ENCODE results near the gene SHC4.
"Not testable (repeated sequence)": the region's sequence is repeated elsewhere in the genome, so short reads cannot be mapped to it uniquely, and the experiment has no call there.

Gene SHC4

GRCh38 chr15:48859426-48859825 lies 104.3 kb downstream of the SHC4 start:
- DNase-seq: no peak
- intact Hi-C loops (cut with DNase I): no loop called here

DNA sequence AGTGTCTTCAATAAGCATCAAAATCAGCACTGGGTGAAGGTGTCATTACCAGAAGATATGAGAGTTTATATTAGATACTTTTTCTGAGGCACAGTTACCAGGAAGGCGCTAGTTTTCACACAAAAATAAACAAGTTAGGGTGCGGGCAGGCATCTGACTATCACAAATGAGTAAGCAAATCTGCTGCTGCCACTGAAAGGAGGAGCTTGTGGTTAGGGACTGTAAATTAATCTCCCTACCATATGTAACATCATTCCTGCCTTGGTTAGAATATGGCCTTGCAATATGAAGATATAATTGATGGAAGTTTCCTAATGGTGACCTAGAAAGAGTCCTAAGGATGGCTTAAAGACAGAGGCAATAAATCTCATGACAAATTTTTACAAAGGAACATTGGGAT lies 105.3 kb downstream of the SHC4 start:
- intact Hi-C loops (cut with DNase I): no loop called here
- no peak for DNase-seq

DNA sequence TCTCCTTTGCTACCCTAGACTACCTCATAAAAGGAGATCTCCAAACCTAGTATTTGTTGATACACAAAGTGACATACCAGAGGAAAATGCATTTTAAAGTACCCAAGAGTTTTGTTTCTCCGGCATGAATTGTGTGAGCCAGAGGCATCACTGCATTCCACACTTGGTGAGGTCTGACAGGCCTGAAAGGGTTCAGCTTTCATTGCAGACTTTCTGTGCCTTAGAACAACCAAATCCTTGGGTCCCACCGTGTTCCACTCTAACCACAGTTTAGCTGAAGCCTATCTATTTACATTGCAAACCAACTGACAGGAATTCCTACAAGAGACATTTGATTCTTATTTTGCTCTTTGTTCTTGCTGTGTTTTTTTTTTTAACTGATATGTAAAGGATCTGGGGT lies 106.8 kb downstream of the SHC4 start:
- intact Hi-C loops (cut with DNase I): no loop called here

DNA sequence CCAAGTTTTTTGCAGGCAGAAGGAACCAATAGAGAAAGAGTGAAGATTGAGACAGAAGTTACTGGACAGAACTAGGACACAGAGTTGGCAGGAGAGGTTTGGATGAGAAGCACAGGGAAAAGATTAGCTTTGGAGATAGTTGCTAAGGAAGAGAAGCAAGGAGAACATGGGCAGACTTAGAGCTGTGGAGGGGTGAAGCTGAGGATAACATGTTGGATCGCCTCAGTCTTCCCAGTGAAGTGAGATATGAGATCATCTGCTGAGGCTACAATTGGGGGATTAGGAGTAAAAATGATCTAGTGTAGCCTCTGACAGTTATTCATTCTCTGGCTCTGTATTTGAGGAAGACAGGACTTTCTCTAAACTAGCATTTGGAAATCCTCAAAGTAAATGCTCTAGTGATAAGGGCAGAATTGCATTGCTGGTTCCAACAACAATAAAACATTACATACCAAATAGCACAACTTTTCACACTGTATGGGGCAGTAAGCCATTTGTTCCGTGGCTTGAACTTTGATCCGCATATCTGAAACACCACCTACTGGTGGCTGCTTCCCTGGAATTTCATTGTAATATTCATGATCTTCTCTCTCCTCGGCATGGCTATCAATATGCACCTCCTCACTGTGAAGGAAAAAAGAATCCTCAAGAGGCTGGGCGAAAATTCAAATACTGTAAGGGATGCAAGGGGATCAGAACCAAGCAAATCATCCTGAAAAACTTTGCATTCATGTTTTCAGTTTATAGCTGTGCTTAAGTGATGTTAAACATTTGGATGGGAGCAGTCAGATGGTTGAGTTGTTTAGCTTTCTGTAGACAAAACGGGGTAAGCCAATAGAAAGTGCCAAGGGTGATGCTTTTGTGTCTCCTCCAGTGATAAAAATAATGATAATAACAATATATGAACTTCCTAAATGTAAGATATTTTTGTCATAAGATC lies 107.9 kb downstream of the SHC4 start:
- no peak for DNase-seq
- intact Hi-C loops (cut with DNase I): no loop called here

More for the DNA sequence above, 106.8 kb downstream of the SHC4 start:
- DNase-seq: no peak

GRCh38 chr15:48854434-48854833 lies 109.3 kb downstream of the SHC4 start:
- intact Hi-C loops (cut with DNase I); DNase-seq: not testable (repeated sequence)

DNA sequence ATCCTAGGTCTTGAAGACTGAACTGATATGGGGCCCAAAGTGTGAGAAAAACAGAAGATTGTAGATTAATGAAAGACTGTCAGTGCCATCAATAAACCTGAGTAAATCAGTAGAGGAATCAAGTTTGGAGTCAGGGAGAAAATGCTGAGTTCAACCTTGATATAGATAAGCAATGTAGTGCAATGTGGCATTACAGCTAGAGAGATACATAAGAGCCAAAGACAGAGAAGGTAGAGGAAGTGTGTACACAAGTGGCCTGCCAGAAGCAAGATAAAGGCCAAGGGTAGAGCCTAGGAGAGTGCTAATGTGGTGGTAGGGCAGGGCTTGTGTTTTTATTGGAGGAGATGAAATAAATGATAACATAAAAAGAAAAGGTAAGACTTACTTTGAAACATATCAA lies 111.8 kb downstream of the SHC4 start:
- intact Hi-C loops (cut with DNase I): no loop called here
- DNase-seq: no peak

GRCh38 chr15:48850648-48851047 lies 113.1 kb downstream of the SHC4 start:
- DNase-seq: no peak
- intact Hi-C loops (cut with DNase I): no loop called here

GRCh38 chr15:48845123-48845522 lies 118.6 kb downstream of the SHC4 start:
- no peak for DNase-seq
- intact Hi-C loops (cut with DNase I): no loop called here

DNA sequence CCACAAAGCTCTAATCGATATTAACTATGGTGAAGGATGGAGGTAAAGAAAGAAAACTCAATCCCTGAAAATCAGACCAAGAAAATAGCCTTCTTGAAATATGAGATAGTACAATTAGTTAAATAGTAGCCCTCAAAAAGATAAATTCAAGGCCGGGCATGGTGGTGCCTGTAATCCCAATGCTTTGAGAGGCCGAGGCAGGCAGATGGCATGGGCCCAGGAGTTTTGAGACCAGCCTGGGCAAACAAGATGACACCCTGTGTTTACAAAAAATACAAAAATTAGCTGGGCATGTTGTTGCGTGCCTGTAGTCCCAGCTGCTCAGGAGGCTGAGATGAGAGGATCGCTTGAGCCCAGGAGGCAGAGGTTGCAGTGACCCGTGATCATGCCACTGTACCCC lies 121.2 kb downstream of the SHC4 start:
- DNase-seq: no peak
- intact Hi-C loops (cut with DNase I): no loop called here

GRCh38 chr15:48834756-48835155 lies 129.0 kb downstream of the SHC4 start:
- intact Hi-C loops (cut with DNase I): no loop called here
- no peak for DNase-seq

DNA sequence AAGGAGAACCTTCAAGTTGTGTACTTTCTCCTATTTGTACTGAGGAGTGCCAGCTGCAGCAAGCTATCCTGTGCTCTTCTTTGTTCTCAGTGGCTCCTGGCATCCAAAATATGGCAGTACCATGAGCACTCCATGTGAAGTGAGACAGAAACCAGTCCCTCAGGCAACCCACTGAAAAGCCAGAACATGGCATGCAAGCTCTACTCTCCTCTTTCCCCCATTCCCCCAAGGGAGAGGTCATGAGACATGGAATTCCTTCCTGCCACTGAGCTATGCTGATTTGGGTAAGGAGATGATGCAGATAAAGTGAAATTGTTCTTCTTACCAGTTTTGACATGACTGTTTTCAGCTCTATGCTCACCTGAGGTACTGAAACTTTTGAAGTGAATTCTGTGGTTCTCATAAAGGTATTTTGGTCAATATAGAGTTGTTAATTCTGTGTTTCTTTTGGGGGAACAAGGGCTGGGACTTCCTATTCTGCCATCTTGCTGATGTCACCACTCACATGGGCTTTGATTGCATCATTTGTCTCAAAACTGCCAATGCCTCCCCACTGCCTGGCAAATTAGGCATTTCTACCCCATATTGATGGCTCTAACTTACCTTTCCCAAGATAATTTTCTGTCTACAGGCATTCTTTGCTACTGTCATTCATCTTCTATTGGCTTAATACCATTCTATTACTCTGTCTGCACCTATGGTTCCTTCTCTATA lies 130.0 kb downstream of the SHC4 start:
- DNase-seq: no peak
- intact Hi-C loops (cut with DNase I): no loop called here

- DNase-seq: no peak
- intact Hi-C loops (cut with DNase I): no loop called here
Observed at GRCh38 chr15:48832648-48833047, 131.1 kb downstream of the SHC4 start.

- intact Hi-C loops (cut with DNase I): no loop called here
- no peak for DNase-seq
Observed at GRCh38 chr15:48828906-48829305, 134.8 kb downstream of the SHC4 start.

GRCh38 chr15:48828471-48828870 lies 135.2 kb downstream of the SHC4 start:
- intact Hi-C loops (cut with DNase I): no loop called here
- DNase-seq: no peak

DNA sequence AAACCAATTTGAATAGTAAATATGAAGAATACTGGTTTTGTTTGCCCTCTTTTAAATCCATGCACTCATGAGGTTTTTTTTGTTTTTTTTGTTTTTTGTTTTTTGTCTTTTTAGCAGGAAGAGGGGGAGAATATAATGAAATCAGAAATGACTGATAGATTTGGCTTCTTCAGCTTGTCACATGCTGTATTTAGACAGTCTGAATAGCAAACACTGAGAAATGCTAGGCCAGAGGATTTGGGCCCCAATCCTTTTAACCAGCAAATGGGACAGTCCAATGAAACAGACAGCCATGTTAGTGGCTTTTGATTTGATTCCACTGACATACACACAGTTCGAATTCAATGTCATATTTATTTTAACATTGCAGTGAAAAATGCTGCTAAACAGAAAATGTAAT lies 138.6 kb downstream of the SHC4 start:
- intact Hi-C loops (cut with DNase I): no loop called here
- DNase-seq: no peak

DNA sequence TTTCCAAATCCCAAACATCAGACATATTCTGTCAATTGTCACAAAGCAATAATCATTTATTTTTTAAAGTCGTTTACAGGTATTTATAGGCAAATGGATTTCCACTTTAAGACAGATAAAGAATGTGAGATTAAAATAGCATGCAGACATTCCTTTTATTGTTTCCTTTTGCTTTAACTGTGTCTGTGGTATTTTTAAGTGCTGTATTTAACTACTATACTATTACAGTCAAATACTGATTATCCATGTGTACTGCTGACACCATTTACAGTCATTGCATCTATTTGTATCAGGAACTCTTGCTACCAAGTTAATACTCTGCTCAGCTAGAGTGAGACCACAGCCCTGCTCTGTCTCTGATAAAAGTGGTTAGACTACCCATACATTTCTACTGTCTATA lies 140.0 kb downstream of the SHC4 start:
- DNase-seq: no peak
- intact Hi-C loops (cut with DNase I): no loop called here

GRCh38 chr15:48823237-48823636 lies 140.5 kb downstream of the SHC4 start:
- no peak for DNase-seq
- intact Hi-C loops (cut with DNase I): no loop called here

- DNase-seq: no peak
- intact Hi-C loops (cut with DNase I): no loop called here
Observed at GRCh38 chr15:48814286-48814685, 149.4 kb downstream of the SHC4 start.

- DNase-seq: no peak
- intact Hi-C loops (cut with DNase I): no loop called here
Observed at GRCh38 chr15:48811325-48811958, 152.3 kb downstream of the SHC4 start.

DNA sequence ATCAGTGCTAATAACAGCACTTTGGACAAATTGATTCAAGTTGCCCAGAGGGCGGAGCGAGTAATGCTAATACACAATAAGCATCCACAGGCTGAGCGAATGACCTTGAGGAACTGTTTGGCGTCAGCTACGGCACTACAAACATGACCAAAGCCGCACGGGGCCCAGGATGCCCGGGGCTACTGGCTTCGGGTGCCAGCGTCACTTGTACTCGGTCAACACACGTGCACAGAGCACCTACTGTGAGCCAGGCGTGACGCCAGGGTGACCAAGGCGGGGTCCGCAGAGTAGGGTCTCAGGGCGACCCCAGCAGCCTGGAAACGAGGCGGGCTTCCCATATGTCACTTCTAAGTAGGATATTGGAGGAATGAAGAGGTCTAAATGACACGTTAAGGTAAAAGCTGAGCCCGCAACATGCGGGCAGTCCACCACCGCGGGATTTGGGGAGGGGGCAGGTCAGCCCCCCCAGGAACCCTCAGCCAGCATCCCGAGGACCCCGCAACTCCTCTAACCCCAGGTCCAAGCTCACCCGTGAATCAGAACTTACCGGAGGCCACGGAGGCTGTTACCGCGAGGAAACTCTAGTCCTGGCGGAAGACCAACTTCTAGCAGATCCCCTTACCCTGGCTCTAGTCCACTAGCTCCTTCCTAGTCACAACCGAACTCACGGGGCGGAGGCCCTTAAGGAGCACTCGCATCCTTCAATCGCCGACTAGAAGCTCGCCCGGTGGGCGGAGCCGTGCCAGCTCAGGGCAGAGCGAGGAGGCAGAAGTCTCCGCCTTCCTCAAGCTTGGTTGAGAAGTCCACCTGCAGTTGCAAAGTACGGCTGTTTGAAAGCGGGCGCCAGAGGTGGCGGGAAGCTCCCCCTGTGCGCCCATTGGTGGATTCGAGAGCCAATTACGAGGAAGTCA lies 153.1 kb downstream of the SHC4 start, which contains the start of gene CEP152:
CEP152 (minus strand) TSS at position 656 of the 911 bp plus-strand sequence. CDS start 5,420 bp downstream, outside the sequence.
- DNase-seq: peak; percentile 87 to 99 (median 96)
- intact Hi-C loops (cut with DNase I): no loop called here

Measured in posterior cingulate gyrus (tissue), 11 donors.